K562 (cell line): ENCODE measurements around the gene ATXN7L1. TPM values are rescaled to one million over a fixed set of nuclear protein-coding genes. Genes with fewer than 3 reads are reported as not detected.

Experiments used
- AFF4 ChIP-seq: sonication (generic); formaldehyde crosslinking; IDR thresholded peaks from 2 replicates; pipeline ENCODE4 v1.8.0; 2023; ENCODE audit warnings: mild to moderate bottlenecking, missing genetic modification reagents
- COPS2 ChIP-seq: fragments of 450-650 bp; conservative IDR thresholded peaks from 2 replicates; pipeline ENCODE4 v1.6.1; 2016; ENCODE audit warnings: mild to moderate bottlenecking, moderate library complexity
- HDAC3 ChIP-seq: fragments of 450-650 bp; IDR thresholded peaks from 2 replicates; pipeline ENCODE4 v1.6.1; 2018; ENCODE audit warnings: borderline replicate concordance, mild to moderate bottlenecking, moderate library complexity; ENCODE audit not compliant: partially characterized antibody
- JUN ChIP-seq, 2 experiments: sonication (generic) in 1 of 2; formaldehyde crosslinking in 1 of 2; IDR thresholded peaks; 2 replicates each; pipeline versions ENCODE4 v1.6.1 to v1.8.0; 2012 to 2022; ENCODE audit warnings: borderline replicate concordance in 2 of 2, mild to moderate bottlenecking in 2 of 2, improper control_type of control experiment in 1 of 2, low read depth in 1 of 2, low read length in 1 of 2, missing genetic modification reagents in 1 of 2
- MYNN ChIP-seq, 2 experiments: sonication (generic); formaldehyde crosslinking in 1 of 2; IDR thresholded peaks; 2 replicates each; pipeline versions ENCODE4 v1.5.0 to v1.6.1; 2016 to 2020; ENCODE audit warnings: antibody characterized with exemption in 1 of 2, missing genetic modification reagents in 1 of 2
- NBN ChIP-seq: fragments of 450-650 bp; IDR thresholded peaks from 2 replicates; pipeline ENCODE4 v1.6.1; 2016; ENCODE audit warnings: low read depth, mild to moderate bottlenecking
- RBM22 ChIP-seq: fragments of 200-400 bp; formaldehyde crosslinking; IDR thresholded peaks from 2 replicates; pipeline ENCODE4 v1.6.1; 2018; ENCODE audit warnings: low read length, low read depth; ENCODE audit not compliant: poor library complexity, severe bottlenecking
- TCF7L2 ChIP-seq: fragments of 150-350 bp; IDR thresholded peaks from 2 replicates; pipeline ENCODE4 v1.6.1; 2016; ENCODE audit warnings: low read depth, mild to moderate bottlenecking, low read length, moderate library complexity
- ZBTB17 ChIP-seq: fragments of 450-650 bp; formaldehyde crosslinking; IDR thresholded peaks from 2 replicates; pipeline ENCODE4 v1.4.0; 2020; ENCODE audit warnings: mild to moderate bottlenecking
- ZNF518B ChIP-seq: fragments of 250-450 bp; sonication (Bioruptor Pico); IDR thresholded peaks from 2 replicates; pipeline ENCODE4 v1.5.0; 2021; ENCODE audit warnings: mild to moderate bottlenecking, moderate library complexity
- ZNF592 ChIP-seq: fragments of 450-650 bp; IDR thresholded peaks from 2 replicates; pipeline ENCODE4 v1.6.1; 2017; ENCODE audit warnings: antibody characterized with exemption, mild to moderate bottlenecking
- polyA plus RNA-seq, 8 experiments: library from polyadenylated mRNA; depleted of rRNA in 4 of 8; stranded (reverse) in 5 of 8; unstranded in 3 of 8; fragments of >200 nt; fragmentation: Nextera tagmentation in 2 of 8; fragmentation: Illumina TruSeq in 1 of 8; extraction: Ambion mirVana in 2 of 8; extraction: Trizol in 1 of 8; gene quantifications; 2 replicates each; pipeline versions ENCODE4 v1.2.1 to v1.2.3, GENCODE V29; 2011 to 2014; ENCODE audit warnings: inconsistent platforms in 1 of 8, missing spikeins in 1 of 8
- total RNA-seq, 7 experiments: library from RNA; depleted of rRNA in 6 of 7; stranded (reverse); fragments of >200 nt in 6 of 7; fragmentation: Illumina TruSeq in 2 of 7; extraction: Trizol in 2 of 7; gene quantifications; 2 replicates each; pipeline versions ENCODE4 v1.2.1 to v1.2.3, GENCODE V29; 2011 to 2021; ENCODE audit warnings: low replicate concordance in 1 of 7
- TF ChIP-seq, protein P1 (sequence below): IDR thresholded peaks from 2 replicates; pipeline ENCODE4 v1.6.1; 2011; ENCODE audit warnings: borderline replicate concordance, low read depth, mild to moderate bottlenecking, moderate library complexity, low read length; ENCODE audit not compliant: insufficient read depth, poor library complexity, severe bottlenecking

ATXN7L1 gene
- total and polyA plus RNA-seq, 9 of the 15 experiments (the other 6 are each of a cell fraction or from before 2014, with no cell fraction given): 6.6 to 13.7 (median 10.7) TPM

DNA sequence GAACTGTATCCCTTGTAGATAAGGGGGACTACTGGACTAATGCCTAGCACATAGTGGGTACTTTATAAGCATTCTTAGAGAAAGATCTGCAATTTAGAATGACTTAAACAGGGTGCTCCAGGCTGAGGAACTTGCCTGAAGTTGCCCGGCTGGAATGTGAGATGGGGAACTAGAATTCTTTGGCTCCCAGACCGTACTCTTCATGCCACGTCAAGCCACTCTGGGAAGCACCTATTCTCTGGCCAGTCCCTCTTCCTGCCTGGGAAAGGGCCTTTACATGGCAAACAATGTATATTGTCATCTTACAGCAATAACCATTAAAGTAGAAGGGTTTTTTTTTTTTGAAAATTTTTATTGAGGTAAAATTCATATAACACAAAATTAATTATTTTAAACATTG, 34.5 kb downstream of the ATXN7L1 start (continued):
- TF ChIP-seq AFF4 (CRISPR knock-in tag): no peak
- TF ChIP-seq, protein P1, sequence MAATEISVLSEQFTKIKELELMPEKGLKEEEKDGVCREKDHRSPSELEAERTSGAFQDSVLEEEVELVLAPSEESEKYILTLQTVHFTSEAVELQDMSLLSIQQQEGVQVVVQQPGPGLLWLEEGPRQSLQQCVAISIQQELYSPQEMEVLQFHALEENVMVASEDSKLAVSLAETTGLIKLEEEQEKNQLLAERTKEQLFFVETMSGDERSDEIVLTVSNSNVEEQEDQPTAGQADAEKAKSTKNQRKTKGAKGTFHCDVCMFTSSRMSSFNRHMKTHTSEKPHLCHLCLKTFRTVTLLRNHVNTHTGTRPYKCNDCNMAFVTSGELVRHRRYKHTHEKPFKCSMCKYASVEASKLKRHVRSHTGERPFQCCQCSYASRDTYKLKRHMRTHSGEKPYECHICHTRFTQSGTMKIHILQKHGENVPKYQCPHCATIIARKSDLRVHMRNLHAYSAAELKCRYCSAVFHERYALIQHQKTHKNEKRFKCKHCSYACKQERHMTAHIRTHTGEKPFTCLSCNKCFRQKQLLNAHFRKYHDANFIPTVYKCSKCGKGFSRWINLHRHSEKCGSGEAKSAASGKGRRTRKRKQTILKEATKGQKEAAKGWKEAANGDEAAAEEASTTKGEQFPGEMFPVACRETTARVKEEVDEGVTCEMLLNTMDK: no peak
- TF ChIP-seq HDAC3: no peak
- no peak for TF ChIP-seq COPS2
- TF ChIP-seq ZNF592: no peak
- no peak for TF ChIP-seq MYNN (IDR thresholded peaks at IDR 0.05)
- TF ChIP-seq MYNN (CRISPR knock-in tag; IDR thresholded peaks at IDR 0.05): no peak
- TF ChIP-seq ZBTB17 (CRISPR knock-in tag): no peak
- TF ChIP-seq JUN (IDR thresholded peaks at IDR 0.05; ENCODE audit: borderline replicate concordance, low read depth, low read length): no peak
- no peak for TF ChIP-seq JUN (CRISPR knock-in tag; IDR thresholded peaks at IDR 0.05; ENCODE audit: borderline replicate concordance)
- no peak for TF ChIP-seq ZNF518B (CRISPR knock-in tag)
- TF ChIP-seq TCF7L2: no peak
- TF ChIP-seq RBM22: no peak
- TF ChIP-seq NBN: no peak
